Chondrocyte (in vitro differentiated cells): Measurements from ENCODE around the gene PLCH2. TPM values are rescaled to one million over a fixed set of nuclear protein-coding genes. Genes with fewer than 3 reads are reported as not detected.

ENCODE experiments used
- DNase-seq: peaks from one replicate; pipeline ENCODE4 v3.0.0; 2021; ENCODE audit warnings: mixed read lengths, low spot score
- H3K27ac Mint-ChIP-seq: one replicate; pipeline ENCODE4 v1.8.0; 2021; ENCODE audit warnings: mild to moderate bottlenecking, moderate library complexity, mixed read lengths; ENCODE audit not compliant: unreplicated experiment
- H3K27me3 Mint-ChIP-seq: 2 replicates; pipeline ENCODE4 v1.8.0; 2021; ENCODE audit warnings: low read depth, mixed read lengths
- H3K36me3 Mint-ChIP-seq: 2 replicates; pipeline ENCODE4 v1.8.0; 2021; ENCODE audit warnings: low read depth, mixed read lengths
- H3K4me1 Mint-ChIP-seq: 2 replicates; pipeline ENCODE4 v1.8.0; 2021; ENCODE audit warnings: low read depth, mild to moderate bottlenecking, mixed read lengths
- H3K4me3 Mint-ChIP-seq: one replicate; pipeline ENCODE4 v1.8.0; 2021; ENCODE audit warnings: mild to moderate bottlenecking, moderate library complexity, mixed read lengths; ENCODE audit not compliant: unreplicated experiment
- H3K9me3 Mint-ChIP-seq: 2 replicates; pipeline ENCODE4 v1.8.0; 2021; ENCODE audit warnings: low read depth, mixed read lengths
- total RNA-seq: library from RNA; stranded (reverse); gene quantifications from 3 replicates; pipeline ENCODE4 v1.2.1, GENCODE V29; 2021
- TF ChIP-seq, protein P1 (sequence below): fragments of 200-600 bp; sonication (generic); IDR thresholded peaks from 2 replicates; pipeline ENCODE4 v1.5.0; 2021; ENCODE audit warnings: antibody characterized with exemption, mild to moderate bottlenecking, moderate library complexity

Gene PLCH2
- total RNA-seq, 1 donor from 2014 or later: 2.4 TPM

DNA sequence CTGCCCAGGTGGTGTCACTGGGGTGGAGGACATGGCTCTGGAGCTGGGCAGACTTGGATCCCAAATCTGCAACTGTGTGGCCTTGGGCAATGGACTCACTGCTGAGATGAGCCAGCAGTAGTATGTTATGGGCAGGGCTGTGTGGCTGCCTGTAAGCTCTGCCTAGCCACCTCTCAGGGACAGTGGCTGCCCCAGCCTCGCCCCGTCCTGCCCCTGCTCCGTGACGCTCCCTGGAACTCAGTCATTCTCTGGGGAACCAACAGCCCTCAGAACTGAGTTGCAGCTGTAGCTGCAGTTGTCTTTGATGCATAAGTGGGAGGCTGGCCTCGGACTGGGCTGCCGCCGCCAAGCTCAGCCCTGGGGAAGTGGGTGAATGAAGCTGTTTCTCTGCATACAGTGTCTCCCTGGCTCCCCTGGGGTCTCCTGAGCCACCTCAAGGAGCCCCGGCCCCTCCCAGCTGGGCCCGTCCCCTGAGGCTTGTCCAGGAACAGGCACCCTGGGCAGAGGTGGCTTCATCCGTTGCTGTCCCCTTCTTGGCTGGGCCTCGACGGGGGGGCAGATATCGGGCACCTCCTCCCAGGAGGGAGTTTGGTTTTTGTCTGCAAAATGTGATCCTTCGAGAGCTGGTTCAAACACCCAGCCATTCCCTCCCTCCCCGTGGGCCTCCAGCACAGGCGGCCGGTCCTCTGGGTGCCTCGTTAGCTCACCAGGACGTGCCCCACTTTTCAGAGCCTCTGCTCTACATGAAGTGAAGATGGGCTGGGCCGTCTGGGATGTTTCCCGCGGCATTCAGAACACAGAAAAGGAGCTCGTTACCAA lies 26.2 kb upstream of the PLCH2 start:
- Mint-ChIP-seq H3K27ac (peak overlapping the region; percentile 51), H3K4me1 (peaks cover 57% of the 10 kb centered on the region), H3K36me3 (no peaks in the 10 kb centered on the region), H3K9me3 (no peaks in the 10 kb centered on the region), H3K27me3 (no peaks in the 10 kb centered on the region), H3K4me3 (no peak overlapping the region)
- TF ChIP-seq, protein P1, sequence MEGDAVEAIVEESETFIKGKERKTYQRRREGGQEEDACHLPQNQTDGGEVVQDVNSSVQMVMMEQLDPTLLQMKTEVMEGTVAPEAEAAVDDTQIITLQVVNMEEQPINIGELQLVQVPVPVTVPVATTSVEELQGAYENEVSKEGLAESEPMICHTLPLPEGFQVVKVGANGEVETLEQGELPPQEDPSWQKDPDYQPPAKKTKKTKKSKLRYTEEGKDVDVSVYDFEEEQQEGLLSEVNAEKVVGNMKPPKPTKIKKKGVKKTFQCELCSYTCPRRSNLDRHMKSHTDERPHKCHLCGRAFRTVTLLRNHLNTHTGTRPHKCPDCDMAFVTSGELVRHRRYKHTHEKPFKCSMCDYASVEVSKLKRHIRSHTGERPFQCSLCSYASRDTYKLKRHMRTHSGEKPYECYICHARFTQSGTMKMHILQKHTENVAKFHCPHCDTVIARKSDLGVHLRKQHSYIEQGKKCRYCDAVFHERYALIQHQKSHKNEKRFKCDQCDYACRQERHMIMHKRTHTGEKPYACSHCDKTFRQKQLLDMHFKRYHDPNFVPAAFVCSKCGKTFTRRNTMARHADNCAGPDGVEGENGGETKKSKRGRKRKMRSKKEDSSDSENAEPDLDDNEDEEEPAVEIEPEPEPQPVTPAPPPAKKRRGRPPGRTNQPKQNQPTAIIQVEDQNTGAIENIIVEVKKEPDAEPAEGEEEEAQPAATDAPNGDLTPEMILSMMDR: no peak
- DNase-seq: no peak

DNA sequence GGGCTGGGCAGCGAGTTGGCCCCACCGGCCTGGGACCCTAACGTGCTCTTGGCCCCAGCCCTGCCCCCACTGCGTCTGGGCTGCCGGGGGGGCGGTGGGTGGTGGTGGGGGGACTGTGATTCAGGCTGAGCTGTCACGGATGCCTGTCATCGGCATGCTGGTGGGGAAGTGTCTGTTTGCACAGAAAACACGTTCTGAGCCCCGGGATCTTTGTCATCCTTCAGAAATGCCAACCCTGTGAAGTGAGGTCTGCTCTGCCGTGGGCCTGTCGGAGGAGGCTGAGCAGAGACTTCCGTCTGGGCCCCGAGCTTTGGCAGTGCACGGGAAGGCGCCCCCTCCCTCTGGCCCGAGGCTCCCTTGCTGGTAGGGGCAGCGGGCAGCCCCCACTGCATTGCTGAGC lies 24.3 kb upstream of the PLCH2 start:
- Mint-ChIP-seq H3K9me3 (no peaks in the 10 kb centered on the region), H3K36me3 (no peaks in the 10 kb centered on the region), H3K4me1 (peaks cover 52% of the 10 kb centered on the region), H3K27me3 (no peaks in the 10 kb centered on the region), H3K27ac (peak overlapping the region; percentile 85), H3K4me3 (no peak overlapping the region)
- TF ChIP-seq, protein P1: no peak
- no peak for DNase-seq

DNA sequence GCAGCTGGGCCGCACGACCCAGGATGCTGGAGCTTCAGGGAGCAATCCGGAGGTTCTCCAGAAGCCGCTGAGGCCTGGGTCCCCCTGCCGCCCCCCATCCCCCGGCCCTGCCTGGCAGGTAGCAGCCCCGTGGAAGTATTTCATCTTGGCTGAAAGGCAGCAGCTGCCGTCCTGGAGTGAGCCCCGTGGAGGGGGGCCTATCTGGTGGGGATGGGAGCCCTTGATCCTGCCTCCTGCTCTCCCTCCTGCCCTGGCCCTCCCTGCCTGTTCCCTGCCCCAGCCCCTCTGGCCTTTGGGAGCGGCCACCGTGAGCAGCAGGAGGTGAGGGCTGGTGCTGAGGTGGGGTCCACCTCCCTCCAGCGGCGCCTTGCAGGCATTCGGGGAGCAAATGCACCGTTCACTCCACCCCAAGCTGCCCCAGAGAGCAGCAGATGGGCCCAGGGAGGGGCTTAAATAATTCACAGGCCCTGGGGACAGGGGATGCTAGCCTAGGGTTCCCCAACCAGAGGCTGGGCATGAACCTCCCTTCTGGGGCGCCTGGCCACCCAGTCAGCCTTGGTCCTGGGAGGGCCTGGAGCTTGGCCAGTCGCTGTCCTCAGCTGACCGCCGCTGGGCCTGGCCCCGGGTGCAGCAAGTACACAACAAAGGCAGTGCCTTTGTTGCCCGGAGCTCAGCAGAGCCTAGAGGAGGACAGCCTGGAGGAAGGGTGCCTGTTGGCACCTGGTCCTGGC lies 23.7 kb upstream of the PLCH2 start:
- TF ChIP-seq, protein P1: no peak
- H3K4me3 Mint-ChIP-seq: no peak overlapping the region
- no peak for DNase-seq
- peak overlapping the region; percentile 85 for H3K27ac Mint-ChIP-seq
- no peaks in the 10 kb centered on the region for H3K9me3 Mint-ChIP-seq
- no peaks in the 10 kb centered on the region for H3K27me3 Mint-ChIP-seq
- H3K36me3 Mint-ChIP-seq: no peaks in the 10 kb centered on the region
- peaks cover 47% of the 10 kb centered on the region for H3K4me1 Mint-ChIP-seq

DNA sequence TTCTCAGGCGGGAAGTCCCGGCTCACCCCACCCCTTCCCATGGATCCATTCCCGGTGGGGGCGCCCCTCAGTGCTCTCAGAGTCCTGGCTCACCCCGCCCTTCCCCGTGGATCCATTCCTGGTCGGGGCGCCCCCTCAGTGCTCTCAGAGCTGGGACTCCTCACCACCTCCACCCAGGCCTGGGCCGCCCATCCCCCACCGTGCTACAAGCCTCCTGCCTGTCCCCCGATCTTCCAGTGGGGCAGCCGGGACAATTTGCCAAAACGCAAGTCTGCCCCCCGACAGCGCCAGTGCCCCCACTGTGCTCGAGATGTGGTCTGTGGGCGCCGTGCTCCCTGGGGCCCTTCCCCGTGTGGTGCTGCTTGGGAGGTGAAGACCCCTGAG lies 23.2 kb upstream of the PLCH2 start:
- TF ChIP-seq, protein P1: no peak
- Mint-ChIP-seq H3K36me3 (no peaks in the 10 kb centered on the region), H3K27ac (peak overlapping the region; percentile 27), H3K27me3 (no peaks in the 10 kb centered on the region), H3K9me3 (no peaks in the 10 kb centered on the region), H3K4me1 (peaks cover 41% of the 10 kb centered on the region), H3K4me3 (no peak overlapping the region)
- no peak for DNase-seq

DNA sequence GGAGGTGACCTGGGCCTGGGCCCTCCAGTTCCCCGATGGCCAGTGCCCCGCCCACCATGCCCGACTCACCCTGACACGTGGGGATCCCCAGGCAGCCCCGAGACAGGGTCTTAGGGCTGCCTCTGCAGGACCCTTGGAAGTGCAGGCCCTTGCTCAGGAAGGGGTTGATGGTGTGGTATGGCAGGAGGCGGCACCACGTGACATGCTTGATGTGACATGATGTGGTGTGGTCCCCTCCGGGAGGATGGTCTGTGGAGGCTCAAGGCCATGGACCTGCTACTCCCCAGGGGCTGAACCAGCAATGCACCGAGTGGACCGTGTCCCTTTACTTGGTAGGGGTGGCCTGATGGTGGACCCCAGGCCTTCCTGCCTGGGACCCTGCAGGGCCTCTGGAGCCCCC lies 21.9 kb upstream of the PLCH2 start:
- H3K36me3 Mint-ChIP-seq: no peaks in the 10 kb centered on the region
- H3K27ac Mint-ChIP-seq: no peak overlapping the region
- no peaks in the 10 kb centered on the region for H3K9me3 Mint-ChIP-seq
- DNase-seq: no peak
- no peak overlapping the region for H3K4me3 Mint-ChIP-seq
- peaks cover 34% of the 10 kb centered on the region for H3K4me1 Mint-ChIP-seq
- no peaks in the 10 kb centered on the region for H3K27me3 Mint-ChIP-seq
- TF ChIP-seq, protein P1: no peak
